HEK293 (cell line): ENCODE measurements around the gene TMEM150C.
"Not testable (repeated sequence)": the region's sequence is repeated elsewhere in the genome, so short reads cannot be mapped to it uniquely, and the experiment has no call there.

Source experiments
- CTCF ChIA-PET: fragments of 350-600 bp; formaldehyde crosslinking; extraction: SDS; loops from one replicate; lab custom pipeline; 2021; ENCODE audit warnings: antibody characterized with exemption; lab: Yijun Ruan, JAX
- POLR2A ChIA-PET: fragments of 300-600 bp; formaldehyde crosslinking; extraction: SDS; loops from one replicate; lab custom pipeline; 2020; ENCODE audit warnings: antibody characterized with exemption, inconsistent platforms; lab: Yijun Ruan, JAX
- H3K27ac ChIP-seq: fragments of 200-500 bp; sonication (Bioruptor generic); 2 replicates; pipeline ENCODE4 v1.5.1; 2014; ENCODE audit warnings: low read depth, low read length, control low read depth, inconsistent platforms; ENCODE audit errors: extremely low read depth
- H3K36me3 ChIP-seq, 2 experiments: fragments of 200-500 bp in 1 of 2; sonication (Bioruptor generic) in 1 of 2; 1 replicate in 1 of 2; 2 replicates in 1 of 2; pipeline ENCODE4 v1.5.1; 2014 to 2017; ENCODE audit warnings: inconsistent platforms in 2 of 2, low read length in 2 of 2; ENCODE audit not compliant: control insufficient read depth in 2 of 2, insufficient read depth in 1 of 2
- H3K4me1 ChIP-seq: fragments of 200-500 bp; sonication (Bioruptor generic); 2 replicates; pipeline ENCODE4 v1.5.1; 2014; ENCODE audit warnings: mild to moderate bottlenecking, low read length, inconsistent platforms; ENCODE audit not compliant: control insufficient read depth, insufficient read depth
- H3K4me3 ChIP-seq: 2 replicates; pipeline ENCODE4 v1.5.1; 2011; ENCODE audit warnings: low read depth, mild to moderate bottlenecking, control low read depth, low read length, moderate library complexity
- H3K9me3 ChIP-seq: fragments of 200-500 bp; sonication (Bioruptor generic); 2 replicates; pipeline ENCODE4 v1.5.1; 2014; ENCODE audit warnings: low read depth, low read length, inconsistent platforms; ENCODE audit not compliant: control insufficient read depth, insufficient read depth
- HIC1 ChIP-seq: fragments of 450-650 bp; formaldehyde crosslinking; IDR thresholded peaks from 2 replicates; pipeline ENCODE4 v1.5.1; 2016; ENCODE audit warnings: missing biosample characterization, missing genetic modification characterization
- SCRT2 ChIP-seq: fragments of 450-650 bp; formaldehyde crosslinking; IDR thresholded peaks from 2 replicates; pipeline ENCODE4 v1.5.1; 2016; ENCODE audit warnings: missing biosample characterization, missing genetic modification characterization
- TRIM28 ChIP-seq: IDR thresholded peaks from 2 replicates; pipeline ENCODE4 v1.6.1; 2011; ENCODE audit warnings: low read length, control low read depth, borderline replicate concordance
- ZBTB10 ChIP-seq: fragments of 450-650 bp; formaldehyde crosslinking; IDR thresholded peaks from 2 replicates; pipeline ENCODE4 v1.5.1; 2016; ENCODE audit warnings: missing biosample characterization, missing genetic modification characterization
- ZFP69B ChIP-seq: fragments of 450-650 bp; formaldehyde crosslinking; IDR thresholded peaks from 2 replicates; pipeline ENCODE4 v1.5.1; 2016; ENCODE audit warnings: missing biosample characterization, missing genetic modification characterization
- ZNF155 ChIP-seq: fragments of 450-650 bp; formaldehyde crosslinking; IDR thresholded peaks from 2 replicates; pipeline ENCODE4 v1.5.1; 2016; ENCODE audit warnings: missing biosample characterization, missing genetic modification characterization
- ZNF202 ChIP-seq: fragments of 450-650 bp; formaldehyde crosslinking; IDR thresholded peaks from 2 replicates; pipeline ENCODE4 v1.5.1; 2016; ENCODE audit warnings: missing biosample characterization, missing genetic modification characterization, borderline replicate concordance
- ZNF211 ChIP-seq: fragments of 450-650 bp; formaldehyde crosslinking; IDR thresholded peaks from 2 replicates; pipeline ENCODE4 v1.5.1; 2016; ENCODE audit warnings: low read depth, missing biosample characterization, missing genetic modification characterization
- ZNF473 ChIP-seq: fragments of 450-650 bp; formaldehyde crosslinking; IDR thresholded peaks from 2 replicates; pipeline ENCODE4 v1.5.1; 2017; ENCODE audit warnings: missing biosample characterization, missing genetic modification characterization
- ZNF624 ChIP-seq: fragments of 450-650 bp; formaldehyde crosslinking; IDR thresholded peaks from 2 replicates; pipeline ENCODE4 v1.5.1; 2017; ENCODE audit warnings: missing biosample characterization, missing genetic modification characterization
- ZNF654 ChIP-seq: fragments of 450-650 bp; formaldehyde crosslinking; IDR thresholded peaks from 2 replicates; pipeline ENCODE4 v1.5.1; 2016; ENCODE audit warnings: low read depth, missing biosample characterization, missing genetic modification characterization
- ZNF670 ChIP-seq: fragments of 450-650 bp; formaldehyde crosslinking; IDR thresholded peaks from 2 replicates; pipeline ENCODE4 v1.5.1; 2016; ENCODE audit warnings: missing biosample characterization, missing genetic modification characterization, low read depth
- ZNF692 ChIP-seq: fragments of 450-650 bp; formaldehyde crosslinking; IDR thresholded peaks from 2 replicates; pipeline ENCODE4 v1.5.1; 2016; ENCODE audit warnings: missing biosample characterization, missing genetic modification characterization
- ZNF843 ChIP-seq: fragments of 450-650 bp; formaldehyde crosslinking; IDR thresholded peaks from 2 replicates; pipeline ENCODE4 v1.5.1; 2016; ENCODE audit warnings: missing biosample characterization, missing genetic modification characterization
- ZSCAN4 ChIP-seq: fragments of 450-650 bp; formaldehyde crosslinking; IDR thresholded peaks from 2 replicates; pipeline ENCODE4 v1.5.1; 2017; ENCODE audit warnings: missing biosample characterization, missing genetic modification characterization

Gene TMEM150C

GRCh38 chr4:82473621-82474164 is 88.1 kb downstream of the TMEM150C start:
- Histone ChIP-seq H3K36me3 (no peaks in the 10 kb centered on the region), H3K27ac (no peak overlapping the region), H3K4me3 (no peak overlapping the region), H3K9me3 (no peaks in the 10 kb centered on the region)
- TF ChIP-seq ZNF155 (tag by site-specific recombination) = no peak
- TF ChIP-seq ZNF202 (tag by site-specific recombination) = no peak
- TF ChIP-seq ZNF624 (tag by site-specific recombination) = no peak
- TF ChIP-seq ZNF473 = no peak
- TF ChIP-seq ZBTB10 (tag by site-specific recombination) = no peak
- no peak for TF ChIP-seq HIC1 (tag by site-specific recombination)
- no peak for TF ChIP-seq ZNF670 (tag by site-specific recombination)
- no peak for TF ChIP-seq ZFP69B (tag by site-specific recombination)
- no peak for TF ChIP-seq ZNF692 (tag by site-specific recombination)
- no peak for TF ChIP-seq ZSCAN4 (tag by site-specific recombination)
- TF ChIP-seq SCRT2 (tag by site-specific recombination) = no peak
- no peak for TF ChIP-seq ZNF843 (tag by site-specific recombination)
- no peak for TF ChIP-seq ZNF211 (tag by site-specific recombination)
- TF ChIP-seq, all 188 proteins: peak for 0
- POLR2A ChIA-PET = no interaction called here
- no peaks in the 10 kb centered on the region for H3K4me1 ChIP-seq
- CTCF ChIA-PET = no interaction called here

- H3K9me3 ChIP-seq, CTCF ChIA-PET, H3K4me1 ChIP-seq, H3K36me3 ChIP-seq, POLR2A ChIA-PET, H3K27ac ChIP-seq, H3K4me3 ChIP-seq: not testable (repeated sequence)
Observed at GRCh38 chr4:82473080-82473479, 88.7 kb downstream of the TMEM150C start.

GRCh38 chr4:82469791-82470345 is 91.9 kb downstream of the TMEM150C start:
- no peak overlapping the region for H3K4me3 ChIP-seq
- POLR2A ChIA-PET = no interaction called here
- H3K27ac ChIP-seq = no peak overlapping the region
- TF ChIP-seq TRIM28 = no peak
- peak; percentile 52 for TF ChIP-seq ZNF654 (tag by site-specific recombination)
- TF ChIP-seq, all 188 proteins: peak for 1
- Histone ChIP-seq H3K4me1 (no peaks in the 10 kb centered on the region), H3K9me3 (no peaks in the 10 kb centered on the region), H3K36me3 (no peaks in the 10 kb centered on the region; a peak in 1 of 3 replicates)
- CTCF ChIA-PET = interaction anchor here (0.6 kb wide), 1 partner anchor 403 kb away, joined by 5 read pairs; no protein-coding TSS in a partner anchor
